Endothelial cell of umbilical vein (primary cell): Measurements from ENCODE around the gene UAP1L1.

Source experiments
- EZH2 ChIP-seq: IDR thresholded peaks from 2 replicates; pipeline ENCODE4 v1.6.1; 2012; ENCODE audit warnings: borderline replicate concordance, low read depth, mild to moderate bottlenecking, moderate library complexity, low read length, inconsistent platforms; ENCODE audit not compliant: severe bottlenecking
- FOS ChIP-seq: IDR thresholded peaks from 2 replicates; pipeline ENCODE4 v1.6.1; 2011; ENCODE audit warnings: mild to moderate bottlenecking, low read length, moderate library complexity, borderline replicate concordance; ENCODE audit not compliant: insufficient read depth
- GATA2 ChIP-seq: IDR thresholded peaks from 2 replicates; pipeline ENCODE4 v1.7.0; 2011; ENCODE audit warnings: low read depth, mild to moderate bottlenecking, moderate library complexity, mixed read lengths, low read length; ENCODE audit not compliant: insufficient read length, insufficient read depth
- POLR2A ChIP-seq: IDR thresholded peaks from 2 replicates; pipeline ENCODE4 v1.6.1; 2012; ENCODE audit warnings: low read depth, mild to moderate bottlenecking, control low read depth, low read length
- POLR2AphosphoS5 ChIP-seq: IDR thresholded peaks from 2 replicates; pipeline ENCODE4 v1.6.1; 2012; ENCODE audit warnings: low read depth, mild to moderate bottlenecking, control low read depth, low read length, moderate library complexity; ENCODE audit not compliant: insufficient read depth
- TF ChIP-seq, protein P1 (sequence below), 2 donors: IDR thresholded peaks; 1 replicate in 1 of 2; 2 replicates in 1 of 2; pipeline ENCODE4 v1.5.1; 2011; ENCODE audit warnings: low read length in 2 of 2, mild to moderate bottlenecking in 2 of 2, moderate library complexity in 2 of 2, control low read depth in 1 of 2, inconsistent platforms in 1 of 2, low read depth in 1 of 2; ENCODE audit not compliant: insufficient read depth in 1 of 2; ENCODE audit errors: extremely low read depth in 1 of 2
- TF ChIP-seq, protein P2 (sequence below): IDR thresholded peaks from 2 replicates; pipeline ENCODE4 v1.6.1; 2011; ENCODE audit not compliant: insufficient read depth, insufficient read length

DNA sequence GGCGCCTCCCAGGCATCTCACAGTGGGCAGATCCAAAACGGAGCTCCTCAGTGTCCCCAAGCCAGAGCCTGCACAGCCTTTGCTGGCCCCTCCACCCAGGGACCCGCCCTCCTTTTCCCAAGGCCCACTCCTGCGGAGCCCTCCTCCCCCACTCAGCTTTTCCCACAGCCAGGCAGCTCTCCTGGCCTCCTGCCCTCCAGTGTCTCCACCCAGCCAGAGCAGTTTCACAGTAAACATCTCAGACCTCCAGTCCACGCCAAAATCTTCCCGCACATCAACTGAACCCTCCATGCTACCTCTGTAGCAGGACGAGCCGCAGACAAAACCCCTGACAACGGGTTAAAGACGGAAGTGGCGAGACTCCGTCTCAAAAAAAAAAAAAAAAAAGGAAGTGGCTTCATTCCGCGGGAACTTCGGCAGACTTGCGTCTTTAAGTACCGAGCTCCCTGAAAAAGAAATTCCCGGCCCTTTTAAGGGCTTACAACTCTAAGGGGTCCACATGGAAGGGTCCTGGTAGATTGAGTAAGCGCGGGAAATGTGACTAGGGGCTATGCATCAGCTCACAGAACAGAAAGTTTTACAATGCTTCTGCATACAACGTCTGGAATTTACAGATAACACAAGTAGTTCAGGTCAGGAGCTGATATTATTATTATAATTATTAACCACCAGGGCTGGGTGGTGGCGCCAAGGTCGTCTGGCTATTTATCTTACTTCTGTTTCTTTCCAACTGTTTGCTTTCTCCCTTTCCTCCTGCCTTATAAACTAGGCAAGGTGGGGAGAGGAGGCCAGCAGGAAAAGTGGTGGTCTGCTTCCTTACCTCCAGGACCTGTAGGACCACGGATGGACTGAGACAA lies 50.2 kb downstream of the UAP1L1 start:
- TF ChIP-seq POLR2A = no peak
- TF ChIP-seq EZH2 = no peak
- TF ChIP-seq, protein P1, sequence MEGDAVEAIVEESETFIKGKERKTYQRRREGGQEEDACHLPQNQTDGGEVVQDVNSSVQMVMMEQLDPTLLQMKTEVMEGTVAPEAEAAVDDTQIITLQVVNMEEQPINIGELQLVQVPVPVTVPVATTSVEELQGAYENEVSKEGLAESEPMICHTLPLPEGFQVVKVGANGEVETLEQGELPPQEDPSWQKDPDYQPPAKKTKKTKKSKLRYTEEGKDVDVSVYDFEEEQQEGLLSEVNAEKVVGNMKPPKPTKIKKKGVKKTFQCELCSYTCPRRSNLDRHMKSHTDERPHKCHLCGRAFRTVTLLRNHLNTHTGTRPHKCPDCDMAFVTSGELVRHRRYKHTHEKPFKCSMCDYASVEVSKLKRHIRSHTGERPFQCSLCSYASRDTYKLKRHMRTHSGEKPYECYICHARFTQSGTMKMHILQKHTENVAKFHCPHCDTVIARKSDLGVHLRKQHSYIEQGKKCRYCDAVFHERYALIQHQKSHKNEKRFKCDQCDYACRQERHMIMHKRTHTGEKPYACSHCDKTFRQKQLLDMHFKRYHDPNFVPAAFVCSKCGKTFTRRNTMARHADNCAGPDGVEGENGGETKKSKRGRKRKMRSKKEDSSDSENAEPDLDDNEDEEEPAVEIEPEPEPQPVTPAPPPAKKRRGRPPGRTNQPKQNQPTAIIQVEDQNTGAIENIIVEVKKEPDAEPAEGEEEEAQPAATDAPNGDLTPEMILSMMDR (IDR thresholded peaks at IDR 0.05; ENCODE audit: extremely low read depth in 1 of 2, insufficient read depth in 1 of 2, low read depth in 1 of 2, low read length in 2 of 2) = no peak
- TF ChIP-seq, protein P2, sequence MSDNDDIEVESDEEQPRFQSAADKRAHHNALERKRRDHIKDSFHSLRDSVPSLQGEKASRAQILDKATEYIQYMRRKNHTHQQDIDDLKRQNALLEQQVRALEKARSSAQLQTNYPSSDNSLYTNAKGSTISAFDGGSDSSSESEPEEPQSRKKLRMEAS = no peak
- no peak for TF ChIP-seq GATA2
- no peak for TF ChIP-seq POLR2AphosphoS5
- no peak for TF ChIP-seq FOS
